Measurements from ENCODE around the gene ABCB11.

DNA sequence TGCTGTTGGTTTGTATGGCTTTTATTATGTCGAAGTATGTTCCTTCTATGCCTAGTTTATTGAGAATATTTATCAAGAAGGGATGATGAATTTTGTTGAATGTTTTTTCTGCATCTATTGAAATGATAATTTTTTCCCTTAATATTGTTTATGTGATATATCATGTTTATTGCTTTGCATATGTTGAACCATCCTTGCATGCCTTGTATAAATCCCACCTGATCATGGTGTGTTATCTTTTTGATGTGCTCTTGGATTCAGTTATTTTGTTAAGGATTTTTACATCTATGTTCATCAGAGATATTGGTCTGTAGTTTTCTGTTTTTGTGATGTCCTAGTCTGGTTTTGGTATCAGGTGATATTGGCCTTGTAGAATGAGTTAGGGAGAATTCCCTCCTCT is 79.3 kb downstream of the ABCB11 start:
- TF ChIP-seq, protein P1, sequence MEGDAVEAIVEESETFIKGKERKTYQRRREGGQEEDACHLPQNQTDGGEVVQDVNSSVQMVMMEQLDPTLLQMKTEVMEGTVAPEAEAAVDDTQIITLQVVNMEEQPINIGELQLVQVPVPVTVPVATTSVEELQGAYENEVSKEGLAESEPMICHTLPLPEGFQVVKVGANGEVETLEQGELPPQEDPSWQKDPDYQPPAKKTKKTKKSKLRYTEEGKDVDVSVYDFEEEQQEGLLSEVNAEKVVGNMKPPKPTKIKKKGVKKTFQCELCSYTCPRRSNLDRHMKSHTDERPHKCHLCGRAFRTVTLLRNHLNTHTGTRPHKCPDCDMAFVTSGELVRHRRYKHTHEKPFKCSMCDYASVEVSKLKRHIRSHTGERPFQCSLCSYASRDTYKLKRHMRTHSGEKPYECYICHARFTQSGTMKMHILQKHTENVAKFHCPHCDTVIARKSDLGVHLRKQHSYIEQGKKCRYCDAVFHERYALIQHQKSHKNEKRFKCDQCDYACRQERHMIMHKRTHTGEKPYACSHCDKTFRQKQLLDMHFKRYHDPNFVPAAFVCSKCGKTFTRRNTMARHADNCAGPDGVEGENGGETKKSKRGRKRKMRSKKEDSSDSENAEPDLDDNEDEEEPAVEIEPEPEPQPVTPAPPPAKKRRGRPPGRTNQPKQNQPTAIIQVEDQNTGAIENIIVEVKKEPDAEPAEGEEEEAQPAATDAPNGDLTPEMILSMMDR (IDR thresholded peaks at IDR 0.05) = no peak
- TF ChIP-seq EZH2 (IDR thresholded peaks at IDR 0.05) (no peak), EZH2phosphoT487 (IDR thresholded peaks at IDR 0.05) (no peak)

All from neural progenitor cell (in vitro differentiated cells).